H4 (cell line): Measurements from ENCODE around the gene EMP3. TPM values are rescaled to one million over a fixed set of nuclear protein-coding genes. Genes with fewer than 3 reads are reported as not detected.
A peak's percentile ranks its signal among the peaks of the same experiment; 100 is the strongest.
"Not testable (repeated sequence)": the region's sequence is repeated elsewhere in the genome, so short reads cannot be mapped to it uniquely, and the experiment has no call there.

ENCODE experiments used
- DNase-seq: peaks from one replicate; pipeline ENCODE4 v3.0.0-alpha.2; 2015; ENCODE audit warnings: low spot score
- total RNA-seq: library from RNA; depleted of rRNA; stranded (reverse); fragments of >200 nt; shearing (Covaris generic); gene quantifications from 2 replicates; pipeline ENCODE4 v1.2.3, GENCODE V29; 2014

The EMP3 gene
- total RNA-seq, 1 experiment from 2014 or later = 150 TPM

DNA sequence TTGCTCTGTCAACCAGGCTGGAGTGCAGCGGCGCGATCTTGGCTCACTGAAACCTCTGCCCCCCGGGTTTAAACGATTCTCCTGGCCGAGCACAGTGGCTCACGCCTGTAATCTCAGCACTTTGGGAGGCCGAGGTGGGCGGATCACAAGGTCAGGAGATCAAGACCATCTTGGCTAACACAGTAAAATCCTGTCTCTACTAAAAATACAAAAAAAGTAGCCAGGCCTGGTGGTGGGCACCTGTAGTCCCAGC, 7.7 kb upstream of the EMP3 start:
- not testable (repeated sequence) for DNase-seq

DNA sequence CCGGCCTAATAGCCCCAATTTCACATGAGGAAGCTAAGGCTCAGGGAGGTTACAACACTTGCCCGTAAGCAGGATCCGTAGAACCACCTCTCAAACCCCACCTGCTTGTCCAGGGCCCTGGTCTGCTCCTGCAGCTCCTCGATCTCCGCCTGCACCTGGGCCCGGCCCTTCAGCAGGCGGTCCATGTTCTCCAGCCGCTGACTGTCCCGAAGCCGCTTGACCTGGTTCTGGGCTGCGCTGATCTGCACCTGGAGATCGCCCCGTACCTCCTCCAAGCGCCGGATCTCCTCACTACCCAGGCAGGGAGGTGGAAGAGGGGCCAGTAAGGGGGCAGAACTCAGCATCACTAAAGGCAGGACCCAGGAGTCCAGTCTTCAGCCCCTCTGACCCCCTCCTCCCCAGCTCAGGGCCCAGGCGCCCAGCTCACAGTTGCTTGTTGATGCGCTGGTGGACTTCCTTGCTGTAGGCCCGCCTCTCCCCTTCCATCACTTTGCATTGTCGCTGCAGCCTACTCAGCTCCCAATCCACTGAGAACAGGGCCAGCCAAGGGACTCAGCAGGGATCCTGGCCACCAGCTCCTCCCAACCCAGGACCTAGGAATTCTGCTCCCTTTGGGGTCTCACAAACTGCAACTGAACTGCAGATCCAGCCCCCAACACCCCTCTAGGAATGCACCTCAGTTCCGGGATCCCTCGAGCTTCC, 6.9 kb upstream of the EMP3 start:
- DNase-seq = no peak

DNA sequence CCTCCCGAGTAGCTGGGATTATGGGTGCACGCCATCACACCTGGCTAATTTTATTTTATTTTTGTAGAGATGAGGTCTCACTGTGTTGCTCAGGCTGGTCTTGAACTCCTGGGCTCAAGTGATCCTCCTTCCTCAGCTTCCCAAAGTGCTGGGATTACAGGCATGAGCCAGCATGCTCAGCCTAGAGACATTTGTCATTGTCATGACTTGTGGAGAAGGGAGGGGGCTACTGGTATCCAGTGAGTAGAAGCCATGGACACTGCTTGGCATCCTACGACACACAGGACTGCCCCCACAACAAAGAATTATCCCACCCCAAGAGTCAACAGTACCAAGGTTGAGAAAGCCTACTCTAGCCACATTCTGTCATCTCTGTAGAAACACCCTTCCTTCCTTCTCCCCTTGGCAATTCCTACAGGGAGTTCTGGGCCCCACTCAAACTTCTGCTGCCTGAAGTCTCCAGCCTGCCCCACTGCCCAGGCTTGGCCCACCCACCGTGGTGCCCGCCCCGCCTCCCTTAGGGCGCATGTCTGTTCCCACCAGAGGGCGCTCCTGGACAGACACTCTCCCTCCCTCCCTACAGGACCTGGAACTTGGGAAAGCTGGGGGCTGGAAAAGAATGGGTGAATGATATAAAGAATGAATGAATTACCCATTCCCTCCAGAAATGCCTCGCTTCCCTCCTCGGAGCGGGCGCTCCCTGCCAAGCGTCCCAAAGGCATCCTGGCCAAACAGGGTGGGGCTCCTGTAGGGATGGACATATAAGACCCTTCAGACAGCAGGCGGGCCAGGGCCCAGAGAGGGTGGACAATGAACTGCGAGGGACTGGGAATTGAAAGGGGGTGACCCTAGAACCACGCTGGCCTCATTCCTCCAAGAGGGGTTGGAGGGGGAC, 5.5 kb upstream of the EMP3 start:
- DNase-seq = peak; percentile 78

DNA sequence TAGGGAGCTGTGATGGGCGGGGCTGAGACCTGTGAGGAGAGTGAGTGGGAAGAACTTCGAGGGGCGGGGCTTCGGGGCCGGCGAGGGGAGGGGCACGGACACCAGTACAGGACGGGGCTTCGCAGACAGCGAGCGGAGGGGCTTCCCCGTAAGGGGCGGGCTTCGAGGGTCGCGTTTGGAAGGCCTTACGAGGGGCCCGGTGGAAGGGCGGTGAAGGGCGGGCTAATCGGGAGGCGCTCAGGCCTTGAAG, 4.1 kb upstream of the EMP3 start:
- no peak for DNase-seq

DNA sequence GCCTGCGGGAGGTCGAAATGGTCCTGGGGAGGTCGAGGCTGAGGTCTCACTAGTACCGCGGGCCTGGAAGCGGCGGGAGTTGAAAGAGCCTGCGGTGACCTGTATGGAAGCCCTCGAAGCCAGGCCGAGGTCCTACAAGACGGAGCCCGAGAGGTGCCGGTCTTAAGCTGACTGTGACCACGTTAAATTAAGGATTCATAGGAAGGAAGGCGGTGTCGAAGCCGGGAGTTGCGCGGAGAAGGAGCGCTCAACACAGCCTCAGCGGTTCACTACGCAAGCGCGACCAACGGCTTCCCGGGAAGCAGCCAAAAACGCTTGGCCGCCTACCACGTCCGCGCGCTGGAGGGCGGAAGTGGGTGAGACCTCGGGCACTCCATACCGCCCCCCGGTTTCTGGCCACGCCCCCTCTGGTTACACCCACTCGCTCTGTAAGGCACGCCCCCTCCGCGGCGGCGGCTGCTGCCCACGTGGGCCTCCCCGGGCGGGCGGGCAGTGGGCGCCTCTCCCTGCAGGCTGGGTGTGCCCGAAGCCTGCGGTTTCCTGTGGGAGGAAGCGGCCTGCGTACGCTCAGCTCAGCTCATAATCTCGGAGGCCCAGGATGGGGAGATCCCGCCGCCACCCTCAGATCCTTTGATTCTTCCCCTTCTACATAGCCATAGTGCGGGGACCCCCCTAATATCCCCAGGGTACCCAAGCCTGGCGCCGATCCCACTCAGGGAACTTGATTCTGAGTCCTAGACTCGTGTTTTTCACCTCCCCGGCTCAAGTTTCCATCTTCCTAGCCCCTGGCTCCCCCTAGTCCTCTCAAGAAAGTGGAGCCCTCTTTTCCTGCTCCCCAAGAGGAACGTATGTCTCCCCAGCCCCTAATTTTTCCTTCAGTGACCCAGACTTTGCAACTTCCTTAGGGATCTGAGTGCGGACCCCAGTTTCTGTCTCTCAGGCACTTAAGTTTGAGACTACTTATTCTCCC, 3.4 kb upstream of the EMP3 start:
- DNase-seq = peak; percentile 97

DNA sequence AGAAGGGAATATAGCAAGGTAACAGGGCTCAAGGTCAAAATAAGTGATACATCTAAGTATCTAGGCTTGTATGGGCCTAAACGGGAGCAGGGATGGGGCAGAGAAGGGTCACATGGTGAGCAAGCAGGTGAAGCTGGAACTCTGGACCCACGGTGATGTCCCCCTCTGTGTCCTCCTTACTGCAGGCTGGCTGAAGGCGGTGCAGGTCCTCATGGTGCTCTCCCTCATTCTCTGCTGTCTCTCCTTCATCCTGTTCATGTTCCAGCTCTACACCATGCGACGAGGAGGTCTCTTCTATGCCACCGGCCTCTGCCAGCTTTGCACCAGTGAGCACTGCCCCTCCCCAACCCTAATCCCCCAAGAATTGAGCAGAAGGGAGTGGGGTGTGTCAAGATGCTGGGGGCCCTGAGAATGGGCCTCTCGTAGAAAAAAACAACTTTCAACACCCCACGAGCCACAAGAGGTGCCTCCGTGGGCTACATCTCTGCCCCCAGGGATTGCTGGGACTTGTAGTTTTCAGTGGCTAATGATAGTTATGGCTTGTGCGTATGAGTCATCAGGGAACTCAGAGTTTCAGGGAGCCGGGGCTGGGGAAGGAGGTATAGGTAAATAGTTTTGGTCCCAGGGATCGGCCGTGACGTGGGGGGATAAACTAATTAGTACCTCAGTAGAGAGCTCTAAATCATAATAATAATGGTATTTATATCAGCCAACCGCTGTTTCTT, 4.0 kb downstream of the EMP3 start:
- DNase-seq = no peak

DNA sequence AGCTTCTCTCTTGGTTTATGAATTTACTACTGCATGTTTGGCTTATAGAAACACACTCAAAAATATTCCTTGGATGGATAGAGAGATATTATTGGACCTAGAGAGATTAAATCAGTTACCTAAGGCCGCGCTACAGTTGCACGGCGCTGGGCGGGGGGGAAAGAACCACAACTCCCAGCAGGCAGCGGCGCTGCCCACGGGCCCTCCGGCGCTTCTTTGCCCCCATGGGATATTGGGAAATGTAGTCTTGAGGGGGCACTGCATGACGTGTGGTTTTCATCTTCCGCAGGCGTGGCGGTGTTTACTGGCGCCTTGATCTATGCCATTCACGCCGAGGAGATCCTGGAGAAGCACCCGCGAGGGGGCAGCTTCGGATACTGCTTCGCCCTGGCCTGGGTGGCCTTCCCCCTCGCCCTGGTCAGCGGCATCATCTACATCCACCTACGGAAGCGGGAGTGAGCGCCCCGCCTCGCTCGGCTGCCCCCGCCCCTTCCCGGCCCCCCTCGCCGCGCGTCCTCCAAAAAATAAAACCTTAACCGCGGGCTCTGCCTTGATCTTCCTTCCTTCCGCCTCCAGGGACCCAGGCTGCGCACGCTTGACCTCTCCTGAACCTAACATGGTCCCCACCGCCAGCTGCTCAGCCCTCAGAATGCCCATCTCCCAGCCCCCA, 4.8 kb downstream of the EMP3 start:
- DNase-seq = no peak

DNA sequence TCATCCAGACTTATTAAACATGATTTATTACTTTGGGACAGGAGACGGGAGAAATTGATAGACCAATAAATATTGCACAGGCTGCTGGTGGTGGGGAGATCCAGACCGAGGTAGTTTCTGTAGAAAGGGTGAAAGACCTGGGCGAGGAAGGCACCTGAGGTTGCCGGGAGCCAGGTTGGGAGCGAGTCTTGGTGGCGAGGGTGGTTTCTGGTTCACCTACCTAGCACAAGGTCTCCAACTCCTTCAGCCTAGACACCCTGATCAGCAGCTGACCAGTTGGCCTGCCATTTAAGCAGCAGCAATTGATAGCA, 7.0 kb downstream of the EMP3 start:
- DNase-seq = no peak

DNA sequence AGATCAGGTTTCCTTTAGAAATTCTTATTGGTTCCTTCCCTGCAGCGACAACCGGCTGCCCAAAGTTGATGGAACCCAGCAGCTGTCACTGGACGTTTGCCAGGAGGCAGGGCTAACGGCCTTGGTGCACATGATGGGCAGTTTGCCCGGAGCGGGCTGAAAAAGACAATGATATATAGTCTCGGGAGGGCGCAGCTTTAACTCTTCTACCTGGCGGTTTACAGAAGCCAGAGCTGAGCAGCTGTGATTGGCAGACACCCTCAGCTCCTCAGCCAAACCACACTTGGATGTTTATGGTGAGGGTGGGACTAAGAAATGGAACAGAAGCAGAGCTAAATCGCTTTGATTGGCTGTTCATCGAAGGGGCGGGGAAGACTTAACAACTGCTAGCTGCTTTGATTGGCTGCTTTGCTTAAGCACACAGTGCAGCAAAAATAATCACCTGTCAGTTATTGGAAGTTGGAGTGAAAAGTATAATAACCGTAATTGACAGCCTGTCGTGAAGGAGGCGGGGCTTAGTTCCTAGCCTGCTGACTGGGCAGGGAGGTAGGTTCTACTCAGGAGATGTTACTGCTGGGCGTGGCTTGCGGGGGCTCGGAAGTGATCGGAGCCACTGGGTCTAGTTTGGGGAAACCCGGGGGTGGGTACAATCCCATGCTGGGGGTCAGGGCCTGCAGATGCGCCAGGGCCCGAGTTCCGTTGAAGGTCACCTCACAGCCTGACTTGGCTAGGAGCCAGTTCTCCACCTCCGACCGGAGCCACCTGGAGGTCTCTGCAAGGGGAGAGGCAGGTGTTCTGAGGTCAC, 7.5 kb downstream of the EMP3 start:
- DNase-seq = peak; percentile 90

DNA sequence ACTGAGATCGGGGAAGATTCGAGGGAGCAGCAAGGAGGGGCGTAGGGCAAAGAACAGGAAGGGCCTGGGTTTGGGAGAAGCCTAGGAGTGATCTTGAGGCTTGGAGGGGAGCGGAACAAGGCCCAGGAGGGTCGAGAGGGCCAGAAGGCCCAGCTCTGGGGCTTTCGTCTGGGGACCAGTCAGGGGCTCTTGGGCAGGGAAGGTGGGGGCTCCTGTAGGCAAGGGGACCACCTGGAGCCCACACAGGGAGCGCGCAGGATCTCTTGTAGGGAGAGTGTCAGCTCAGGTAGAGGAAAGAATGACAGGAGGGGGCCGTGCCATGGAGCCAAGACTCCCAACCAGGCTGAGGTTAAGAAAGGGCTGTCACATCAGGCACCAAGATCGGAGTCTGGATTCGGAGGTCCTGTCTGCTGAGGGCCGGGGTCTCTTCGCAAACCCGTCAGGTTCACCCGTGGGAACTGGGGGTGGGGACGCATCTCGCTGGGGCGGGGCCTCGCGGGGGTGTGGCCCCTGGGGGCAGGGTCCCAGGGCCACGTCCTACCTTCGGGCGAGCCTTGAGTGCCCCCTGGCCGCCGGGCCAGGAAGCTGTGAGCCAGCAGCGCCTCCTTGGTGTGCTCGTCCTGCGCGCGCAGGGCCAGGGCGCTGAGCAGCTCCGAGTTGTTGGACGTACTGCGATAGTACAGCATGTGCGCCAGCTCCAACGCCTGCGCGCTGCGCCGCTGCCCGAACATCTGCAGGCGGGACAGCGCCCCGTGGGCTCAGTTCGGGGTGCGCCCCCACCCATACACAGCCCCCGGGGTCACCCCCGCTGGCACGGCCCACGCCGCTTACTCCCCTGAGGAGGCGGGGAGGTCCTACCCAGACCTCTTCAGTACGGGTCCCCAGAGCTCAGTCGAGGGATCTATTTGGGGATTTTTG, 8.4 kb downstream of the EMP3 start:
- DNase-seq = peak; percentile 57

DNA sequence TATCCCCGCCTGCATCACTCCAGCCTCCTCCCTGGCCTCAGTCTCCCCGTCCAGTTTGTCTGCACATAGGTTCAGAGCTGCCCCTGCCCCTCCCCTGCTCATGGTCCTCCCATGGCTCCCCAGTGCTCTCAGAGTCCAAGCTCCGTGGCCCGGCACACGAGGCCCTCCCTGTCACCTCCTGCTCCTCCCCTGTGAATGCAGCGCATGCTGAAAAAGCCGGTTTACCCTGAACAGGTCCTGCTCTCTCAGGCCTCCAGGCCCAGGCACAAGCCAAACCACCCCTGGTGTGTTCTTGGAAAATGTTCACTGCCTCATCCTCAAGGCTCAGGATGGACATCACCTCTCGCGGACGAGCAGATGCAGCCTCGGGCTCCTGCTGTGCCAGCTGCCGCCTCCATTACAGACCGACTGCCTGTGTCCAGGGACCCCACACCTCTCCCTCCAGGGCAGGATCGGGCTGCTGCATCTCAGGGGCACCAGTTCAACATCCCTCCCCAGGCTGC, 13.0 kb downstream of the EMP3 start:
- no peak for DNase-seq

DNA sequence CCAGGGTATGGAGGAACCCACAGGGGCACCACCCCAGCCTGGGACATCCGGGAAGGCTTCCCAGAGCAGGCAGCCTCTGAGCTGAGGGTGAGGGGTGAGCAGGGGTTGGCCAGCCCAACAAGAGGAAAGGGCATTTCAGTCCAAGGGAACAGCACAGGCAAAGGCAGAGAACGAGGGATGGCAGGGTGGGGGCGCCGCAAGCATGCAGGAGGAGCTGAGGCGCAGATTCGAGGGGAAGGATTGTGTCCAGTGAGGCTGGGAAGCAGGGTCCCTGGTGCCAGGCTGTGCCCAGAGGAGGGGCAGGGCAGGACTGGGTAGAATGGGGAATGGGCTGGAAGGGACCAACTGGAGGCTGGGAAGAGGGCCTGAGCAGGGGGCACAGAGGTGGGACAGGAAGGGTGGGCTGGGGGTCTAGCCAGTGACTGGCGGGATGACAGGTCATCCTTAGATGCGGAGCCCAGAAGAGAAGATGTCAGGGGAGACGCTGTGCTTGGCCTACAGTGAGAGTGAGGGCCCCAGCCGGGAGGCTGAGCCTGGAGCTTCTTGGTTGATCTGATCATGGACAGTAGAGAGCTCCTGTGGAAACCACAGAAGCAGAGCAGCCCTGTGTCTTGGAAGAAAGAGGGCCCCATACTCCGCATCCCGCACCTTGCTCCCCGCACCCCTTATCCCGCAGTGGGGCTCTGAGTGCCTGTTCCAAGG, 13.6 kb downstream of the EMP3 start:
- DNase-seq = no peak

DNA sequence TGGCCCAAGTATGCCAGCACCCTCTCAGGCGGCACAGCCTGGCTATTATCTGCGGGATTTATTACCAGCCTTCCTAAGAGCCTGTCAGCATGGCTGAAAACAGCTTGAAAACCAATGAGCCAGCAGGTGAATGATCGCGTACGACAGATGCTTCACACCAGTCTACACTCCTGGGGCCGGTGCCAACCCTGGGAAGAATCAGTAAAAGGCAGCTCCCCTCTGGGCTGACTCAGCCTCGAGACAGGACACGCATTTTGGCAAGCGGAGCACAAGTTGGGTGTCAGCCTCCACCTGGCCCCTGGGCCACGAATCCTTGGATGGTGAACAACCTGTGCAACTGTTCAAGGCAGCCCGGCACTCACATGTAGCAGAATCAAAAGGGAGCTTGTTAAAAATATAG, 15.6 kb downstream of the EMP3 start:
- no peak for DNase-seq

DNA sequence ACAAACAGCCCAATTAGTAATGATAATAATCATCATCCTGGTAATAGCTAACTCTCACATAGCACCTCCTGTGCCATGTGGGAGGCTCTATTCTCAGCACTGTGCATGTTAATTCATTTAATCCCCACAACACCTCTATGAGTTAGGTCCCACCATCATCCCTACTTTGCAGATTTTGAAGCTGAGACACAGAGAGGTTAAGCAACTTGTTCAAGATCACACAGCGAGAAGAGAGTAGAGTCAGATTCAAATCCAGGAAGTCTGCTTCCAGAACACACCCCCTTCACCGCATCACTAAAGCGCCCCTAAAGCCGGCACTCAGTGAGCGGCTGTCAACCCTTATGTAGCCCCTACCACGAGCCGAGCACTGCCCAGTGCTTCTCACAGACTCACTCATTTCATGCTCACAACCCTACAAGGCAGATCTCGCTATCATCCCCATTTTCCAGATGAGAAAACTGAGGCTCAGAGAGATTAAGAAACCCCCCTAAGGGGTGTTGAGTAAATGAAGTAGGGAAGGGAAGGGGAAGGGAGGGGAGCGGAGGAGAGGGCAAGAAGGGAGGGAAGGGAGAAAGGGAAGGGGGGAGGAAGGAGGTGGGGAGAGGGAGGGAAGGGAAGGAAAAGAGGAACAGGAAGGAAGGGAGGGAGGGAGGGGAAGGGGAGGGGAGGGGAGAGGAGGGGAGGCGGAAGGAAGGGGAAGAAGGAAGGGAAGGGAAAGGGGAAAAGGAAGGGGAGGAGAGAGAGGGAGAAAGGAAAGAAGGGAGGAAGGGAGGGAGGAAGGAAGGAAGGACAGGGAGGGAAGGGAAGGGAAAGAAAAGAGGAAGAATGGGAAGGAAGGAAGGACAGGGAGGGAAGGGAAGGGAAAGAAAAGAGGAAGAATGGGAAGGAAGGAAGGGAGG, 16.4 kb downstream of the EMP3 start:
- DNase-seq = no peak

DNA sequence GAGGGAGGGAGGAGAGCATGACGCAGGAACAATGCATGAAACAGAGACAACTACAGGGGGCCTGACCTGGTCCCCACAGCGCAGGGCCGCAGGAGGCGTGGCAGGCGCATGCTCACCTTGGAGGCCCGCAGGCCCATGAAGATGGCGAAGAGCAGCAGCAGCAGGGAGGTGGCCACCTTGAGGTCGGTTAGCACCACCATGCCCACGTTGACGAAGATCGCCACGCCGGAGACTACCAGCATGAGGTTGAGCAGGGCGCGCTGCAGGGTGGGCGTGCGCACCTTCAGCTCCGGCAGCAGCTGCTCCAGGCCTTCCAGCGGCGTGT, 17.0 kb downstream of the EMP3 start:
- no peak for DNase-seq

DNA sequence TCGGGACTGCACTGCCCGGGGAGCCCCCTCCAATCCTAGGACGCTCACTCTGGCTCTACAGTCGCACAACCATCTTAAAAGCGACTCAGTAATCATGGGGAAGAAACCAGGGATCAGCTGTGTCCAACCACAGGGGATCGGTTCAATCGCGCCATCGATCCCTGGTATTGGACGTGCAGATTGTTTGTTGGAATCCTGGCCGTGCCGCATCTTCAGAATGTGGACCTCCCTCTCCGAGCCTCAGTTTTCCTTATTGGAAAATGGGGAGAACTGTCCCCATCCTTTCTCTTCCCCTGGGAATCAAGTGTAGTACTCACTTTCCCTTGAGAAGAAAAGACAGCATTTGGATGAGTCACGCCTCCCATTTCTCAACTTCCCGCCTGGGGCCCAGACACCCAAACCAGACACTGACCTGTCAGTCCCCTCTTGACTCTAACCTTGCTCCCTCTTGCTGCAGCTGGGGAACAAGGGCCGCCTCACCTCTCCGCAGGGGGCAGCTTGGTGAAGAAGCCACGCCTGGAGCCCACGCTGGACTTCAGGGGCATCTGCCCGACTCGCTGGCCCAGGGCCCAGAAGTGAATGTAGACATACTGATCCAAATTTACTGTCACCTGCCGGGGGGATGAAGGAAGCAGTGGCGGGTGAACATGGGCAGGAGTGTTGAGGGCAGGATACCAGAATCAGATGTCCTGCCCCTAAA, 17.6 kb downstream of the EMP3 start:
- DNase-seq = no peak

DNA sequence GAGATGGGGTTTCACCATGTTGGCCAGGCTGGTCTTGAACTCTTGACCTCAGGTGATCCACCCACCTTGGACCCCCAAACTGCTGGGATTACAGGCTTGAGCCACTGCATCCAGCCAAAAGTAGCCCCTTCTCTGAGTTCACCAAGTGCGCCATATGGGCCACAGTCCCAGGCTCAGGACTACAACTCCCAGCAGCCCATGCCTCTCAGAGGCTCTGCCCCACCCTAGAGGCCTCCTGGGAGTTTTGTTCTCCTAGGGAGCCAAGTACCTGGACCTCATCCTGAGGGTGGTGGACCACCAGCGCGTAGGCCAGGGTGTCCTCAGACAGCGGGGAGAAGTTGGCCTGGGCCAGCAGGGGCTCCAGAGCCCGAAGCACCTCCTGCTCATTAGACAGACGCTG, 19.5 kb downstream of the EMP3 start:
- no peak for DNase-seq
